Erythroblast (primary cell): ENCODE results near the gene MYO1B.

Experiments used
- GATA1 ChIP-seq: IDR thresholded peaks from 2 replicates; pipeline ENCODE4 v1.6.1; 2011; ENCODE audit warnings: low read depth, mild to moderate bottlenecking, control low read depth, low read length, moderate library complexity
- POLR2A ChIP-seq: IDR thresholded peaks from 2 replicates; pipeline ENCODE4 v1.6.1; 2011; ENCODE audit warnings: mild to moderate bottlenecking, low read length

- TF ChIP-seq POLR2A (no peak), GATA1 (no peak)
These were observed 220.7 kb downstream of the MYO1B start for GRCh38 chr2:191465766-191466420.
